Fibroblast of the conjunctiva (primary cell): ENCODE measurements around the gene PRMT9.
A peak's percentile ranks its signal among the peaks of the same experiment; 100 is the strongest.

Experiments
- DNase-seq: peaks from one replicate; pipeline ENCODE4 v3.0.0-alpha.2; 2010; ENCODE audit warnings: low read depth

PRMT9 gene

DNA sequence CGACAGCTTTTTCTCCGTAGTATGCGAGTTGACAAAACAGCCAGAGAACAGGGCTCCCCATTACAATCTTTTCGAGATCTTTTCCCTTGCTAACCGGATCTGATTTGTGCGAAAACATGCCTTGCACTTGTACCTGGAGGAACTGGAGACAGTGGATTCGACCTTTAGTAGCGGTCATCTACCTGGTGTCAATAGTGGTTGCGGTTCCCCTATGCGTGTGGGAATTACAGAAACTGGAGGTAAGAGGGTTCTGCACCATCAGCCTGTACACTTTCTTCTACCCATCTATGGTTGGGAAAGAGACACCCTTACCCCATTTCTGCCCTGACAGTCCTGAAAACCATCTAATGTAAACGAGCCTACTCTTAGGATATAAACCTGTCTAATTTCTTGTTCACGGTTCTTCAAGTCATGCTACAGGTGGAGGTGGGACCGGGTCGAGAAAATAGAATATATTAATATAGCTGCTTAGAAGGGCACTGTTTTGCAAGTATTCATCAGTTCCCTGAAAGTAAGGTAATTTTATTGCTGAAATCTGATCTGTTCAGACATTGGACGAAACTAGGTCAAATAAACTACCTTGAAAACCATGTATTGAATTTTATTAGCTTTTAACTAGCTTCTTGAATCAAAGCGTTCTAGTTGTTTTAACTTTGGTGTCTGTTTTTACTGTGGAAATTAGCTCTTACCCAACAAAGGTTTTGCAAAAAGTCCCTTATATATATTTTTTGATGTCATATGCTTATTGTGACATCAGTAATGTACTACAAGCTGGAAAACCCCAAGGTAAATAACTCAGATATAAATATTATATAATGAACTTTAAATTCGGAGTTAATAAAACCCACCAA lies 65.9 kb downstream of the PRMT9 start:
- no peak for DNase-seq

DNA sequence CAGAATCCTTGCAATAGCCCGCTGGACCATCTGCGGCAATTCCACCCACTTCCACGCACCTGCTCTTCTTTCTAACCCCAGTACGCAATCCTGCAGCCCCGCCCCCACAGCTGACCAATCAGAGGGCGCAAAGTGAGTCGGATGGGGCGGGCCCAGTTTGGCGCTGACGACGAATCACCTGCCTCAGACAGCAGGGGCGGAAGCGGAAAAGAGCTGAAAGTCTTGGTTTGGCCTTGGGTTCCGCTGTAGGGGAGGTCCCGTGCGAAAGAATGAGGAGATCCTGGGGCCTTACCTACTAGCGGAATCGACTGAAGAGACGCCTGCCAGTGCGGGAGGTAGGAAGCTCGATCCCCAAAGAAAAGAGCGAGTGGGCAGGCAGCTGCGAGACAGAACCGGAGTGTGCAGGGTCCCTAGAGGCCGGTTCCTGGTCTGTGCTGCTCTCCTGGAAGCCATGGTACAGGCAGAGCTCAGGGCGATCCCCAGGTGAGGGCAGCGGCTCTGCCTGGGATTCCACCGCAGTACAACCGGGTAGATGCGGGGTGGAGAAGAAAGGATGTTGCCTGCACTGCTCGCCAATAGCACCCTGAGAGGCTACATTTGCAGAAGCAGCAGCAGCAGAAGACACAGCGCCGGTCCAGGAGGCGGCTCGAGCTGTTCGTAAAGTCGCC lies 66.7 kb downstream of the PRMT9 start, which contains the start of gene TMEM184C:
TSS of gene TMEM184C (plus strand) at position 225 of the 668 bp plus-strand sequence. CDS start 560 bp downstream, outside the sequence.
- DNase-seq = peak; percentile 88

DNA sequence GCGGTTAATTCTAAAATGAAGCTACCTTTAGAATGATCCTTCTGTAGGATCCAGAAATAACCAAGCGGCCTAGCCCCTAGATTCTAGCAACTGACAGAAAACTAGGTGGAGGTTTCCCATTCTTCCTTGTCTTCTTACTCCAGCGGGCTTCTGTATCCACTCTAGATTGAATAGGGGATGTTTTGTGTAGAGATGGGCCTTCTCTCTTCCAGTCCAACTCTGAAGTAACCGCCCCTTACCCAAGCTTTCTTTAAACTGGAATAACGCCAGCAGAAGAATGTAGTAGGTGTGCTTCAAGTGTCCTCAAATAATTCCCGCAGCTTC lies 67.2 kb downstream of the PRMT9 start:
- no peak for DNase-seq

DNA sequence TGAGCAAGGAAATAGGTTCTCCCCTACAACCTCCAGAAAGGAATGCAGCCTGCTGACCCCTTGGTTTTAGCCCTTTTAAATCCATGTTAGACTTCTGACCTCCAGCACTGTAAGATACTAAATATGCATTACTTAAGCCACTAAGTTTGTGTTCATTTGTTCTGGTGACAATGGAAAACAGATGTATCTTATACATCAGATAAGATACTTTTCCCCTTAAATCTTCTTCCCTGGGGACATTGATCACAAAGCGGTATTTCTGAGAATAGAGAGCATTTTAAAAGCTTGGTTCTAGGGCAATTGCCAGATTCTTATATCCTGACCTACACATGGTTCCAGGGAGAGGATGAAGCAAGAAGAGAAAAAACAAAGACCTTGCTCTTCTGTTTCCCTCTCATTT lies 73.3 kb downstream of the PRMT9 start:
- DNase-seq = peak; percentile 77

DNA sequence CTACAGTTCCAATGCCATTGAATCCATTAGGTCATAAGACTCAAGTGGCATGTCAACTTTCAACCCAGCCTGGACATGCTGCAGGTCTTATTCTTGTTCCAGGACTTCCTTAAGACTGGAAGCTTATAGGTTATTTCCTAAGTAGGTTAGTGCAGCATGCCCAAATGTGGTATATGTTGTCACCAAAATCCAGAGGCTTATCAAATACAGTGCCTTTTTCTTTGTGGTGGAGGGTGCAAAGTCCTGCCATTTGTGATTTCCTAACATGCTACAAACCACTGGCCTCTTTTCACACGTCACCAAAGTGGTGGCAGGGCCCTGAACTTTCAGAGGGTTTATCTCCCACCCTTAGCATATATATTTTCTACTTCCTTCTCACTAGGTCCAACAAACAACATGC lies 76.5 kb downstream of the PRMT9 start:
- no peak for DNase-seq

DNA sequence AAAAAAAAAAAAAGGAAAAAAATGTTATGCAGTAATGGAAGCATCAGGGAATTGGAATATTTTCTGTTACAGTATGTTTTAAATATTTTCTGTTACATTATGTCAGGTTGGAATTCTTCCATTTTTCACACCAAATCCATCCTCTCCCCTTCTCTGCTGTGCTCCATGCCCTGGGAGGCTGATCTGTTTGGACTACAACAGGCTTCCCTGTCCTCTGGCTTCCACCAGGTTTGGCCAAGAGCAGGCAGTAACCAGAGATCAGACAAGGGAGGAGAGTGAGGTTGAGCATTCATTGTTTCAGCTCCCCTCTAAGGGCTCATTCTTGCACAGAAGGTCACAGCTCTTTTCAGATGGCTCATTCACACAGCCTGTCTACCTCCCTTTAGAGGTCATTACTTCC lies 78.5 kb downstream of the PRMT9 start:
- DNase-seq = no peak

DNA sequence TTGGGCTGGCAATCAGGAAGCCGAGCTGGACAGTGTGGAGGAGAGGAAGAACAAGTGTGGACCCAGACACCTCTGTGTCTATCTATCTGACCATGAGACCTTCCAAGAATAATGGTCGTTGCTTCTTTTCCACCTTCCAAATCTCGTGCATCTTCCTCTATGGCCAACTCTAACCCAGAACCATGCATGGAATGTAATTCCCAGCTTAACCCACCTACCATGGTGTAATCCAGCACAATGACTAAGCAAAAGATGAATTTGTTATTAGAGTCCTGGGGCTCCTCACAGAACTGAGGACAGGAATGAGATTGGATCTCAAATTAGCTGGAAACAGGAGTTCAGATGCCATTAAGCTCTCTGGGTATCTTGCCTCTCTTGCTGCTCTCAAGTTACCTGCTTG lies 84.2 kb downstream of the PRMT9 start:
- no peak for DNase-seq

DNA sequence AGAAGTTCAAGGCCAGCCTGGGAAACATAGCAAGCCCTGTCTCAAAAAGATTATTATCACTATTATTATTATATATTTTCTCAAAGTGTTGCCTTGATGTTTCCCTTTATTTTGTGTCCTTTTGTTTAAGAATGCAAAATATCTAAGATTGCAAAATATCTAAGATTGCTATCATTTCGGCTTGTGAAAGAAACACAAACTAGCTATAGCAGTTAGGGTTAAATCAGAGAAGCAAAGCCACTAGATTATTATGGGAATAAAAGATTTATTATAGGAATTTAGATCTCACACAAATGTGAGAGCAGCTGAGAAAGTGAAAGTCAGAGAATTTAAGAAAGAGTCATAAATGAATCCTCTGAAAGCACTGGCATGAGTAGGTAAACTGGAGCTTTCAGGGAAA lies 84.8 kb downstream of the PRMT9 start:
- no peak for DNase-seq

DNA sequence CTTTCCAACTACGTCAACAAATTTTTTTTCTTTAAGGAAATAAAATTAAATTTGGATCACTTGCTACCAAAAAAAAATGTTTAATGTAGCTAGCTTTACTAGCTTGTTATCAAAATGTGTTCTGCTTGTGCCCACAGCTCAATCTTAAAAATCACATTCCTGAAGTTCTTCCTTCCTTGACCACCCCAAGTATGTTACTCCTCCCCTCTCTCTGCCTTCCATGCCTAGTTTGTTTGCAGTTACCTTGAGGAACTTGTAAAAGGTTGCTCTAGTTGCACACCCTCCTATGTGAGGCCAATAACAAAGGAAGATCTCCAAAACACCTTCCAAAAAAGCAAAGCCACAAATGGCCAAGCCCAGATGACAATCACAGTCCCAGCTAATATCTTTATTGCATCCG lies 86.4 kb downstream of the PRMT9 start:
- DNase-seq = no peak

DNA sequence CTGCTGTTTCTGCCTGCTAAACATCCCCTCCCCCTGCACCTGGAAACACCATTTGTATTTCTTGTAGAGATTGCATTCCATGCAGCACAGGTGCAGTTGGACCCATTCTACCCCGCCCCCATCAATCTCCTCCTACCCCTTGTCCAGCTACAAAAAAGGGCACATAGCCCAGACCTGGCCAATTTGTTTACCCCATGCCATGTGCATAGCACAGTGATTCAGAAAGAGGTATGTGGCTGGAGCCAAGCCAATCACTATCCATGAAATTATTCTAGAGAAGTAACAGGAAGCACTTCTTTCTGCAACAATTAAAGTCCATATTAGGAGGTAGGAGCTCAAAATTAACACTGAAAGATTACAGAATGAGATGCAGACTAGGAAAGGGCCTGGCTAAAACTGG lies 87.0 kb downstream of the PRMT9 start:
- DNase-seq = peak; percentile 41

DNA sequence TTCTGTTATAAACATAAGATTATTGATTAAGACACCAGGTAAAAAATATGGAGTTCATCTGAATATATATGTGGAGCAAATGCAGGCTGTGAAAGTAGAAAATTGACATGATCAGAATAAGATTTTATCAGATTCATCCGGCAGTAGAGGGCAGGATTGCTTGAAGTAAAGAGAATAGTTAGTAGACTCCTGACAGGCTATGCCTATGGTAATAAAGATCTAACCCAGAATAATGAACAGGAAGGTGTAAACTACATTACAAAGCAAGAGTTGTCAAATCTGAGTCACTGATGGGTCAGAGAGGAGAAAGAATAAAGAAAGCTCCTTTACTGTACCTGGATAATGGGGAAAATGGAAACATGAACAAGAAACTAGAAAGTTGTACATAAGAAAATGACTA lies 87.6 kb downstream of the PRMT9 start:
- DNase-seq = no peak

DNA sequence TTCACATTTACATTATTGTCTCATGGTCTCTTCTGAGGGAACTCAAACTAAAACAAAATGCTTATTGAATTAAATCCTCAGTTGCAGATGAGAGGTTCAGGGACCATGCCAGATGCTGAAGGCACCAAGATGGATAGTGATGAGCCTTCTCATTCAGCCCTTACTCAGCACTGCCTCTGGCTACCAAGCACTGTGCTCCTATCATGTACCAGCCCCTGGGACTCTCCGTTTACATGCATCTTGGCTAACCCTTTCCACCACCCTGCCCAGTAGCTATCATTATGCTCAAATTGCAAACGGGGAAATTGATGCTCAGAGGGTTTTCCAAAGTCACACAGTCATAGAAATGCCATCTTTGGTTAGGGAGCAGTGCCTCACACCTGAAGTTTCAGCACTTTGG lies 89.4 kb downstream of the PRMT9 start:
- no peak for DNase-seq

DNA sequence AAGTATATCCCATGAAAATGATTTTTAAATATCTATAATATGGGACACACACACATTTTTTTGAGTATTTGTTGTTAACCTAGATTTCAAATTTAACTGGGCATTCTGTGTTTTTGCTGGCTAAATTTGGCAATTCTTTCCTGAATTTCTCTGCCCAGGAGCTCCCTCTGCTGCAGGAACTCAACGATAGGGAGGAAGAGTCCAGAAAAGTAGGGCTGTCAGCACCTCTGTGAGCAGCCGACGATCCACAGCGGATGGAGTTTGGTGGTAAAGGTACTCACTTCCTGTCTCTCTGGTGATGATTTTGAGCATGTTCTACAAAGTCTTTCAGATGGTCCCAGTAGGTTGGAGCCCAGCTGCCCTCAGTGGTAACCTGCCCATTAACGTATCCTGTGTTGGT lies 89.9 kb downstream of the PRMT9 start:
- DNase-seq = no peak

DNA sequence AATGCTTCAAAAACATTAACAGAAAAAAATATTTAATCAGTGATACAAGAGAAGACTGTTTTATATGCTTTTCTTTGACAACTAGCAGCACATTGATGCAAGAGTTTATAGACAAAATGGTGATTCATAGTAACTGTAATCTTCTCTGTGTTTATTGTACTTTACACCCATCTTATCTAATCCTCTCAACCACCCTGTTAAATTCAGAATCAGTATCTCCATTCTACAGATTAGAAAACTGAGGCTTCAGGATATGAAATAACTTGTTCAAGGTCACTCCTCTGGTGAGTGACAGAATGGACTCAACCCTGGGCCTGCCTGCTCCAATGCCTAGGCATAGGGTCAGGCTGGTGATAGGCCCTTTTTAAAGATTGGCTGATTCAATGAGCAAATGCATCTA lies 92.9 kb downstream of the PRMT9 start:
- DNase-seq = no peak

DNA sequence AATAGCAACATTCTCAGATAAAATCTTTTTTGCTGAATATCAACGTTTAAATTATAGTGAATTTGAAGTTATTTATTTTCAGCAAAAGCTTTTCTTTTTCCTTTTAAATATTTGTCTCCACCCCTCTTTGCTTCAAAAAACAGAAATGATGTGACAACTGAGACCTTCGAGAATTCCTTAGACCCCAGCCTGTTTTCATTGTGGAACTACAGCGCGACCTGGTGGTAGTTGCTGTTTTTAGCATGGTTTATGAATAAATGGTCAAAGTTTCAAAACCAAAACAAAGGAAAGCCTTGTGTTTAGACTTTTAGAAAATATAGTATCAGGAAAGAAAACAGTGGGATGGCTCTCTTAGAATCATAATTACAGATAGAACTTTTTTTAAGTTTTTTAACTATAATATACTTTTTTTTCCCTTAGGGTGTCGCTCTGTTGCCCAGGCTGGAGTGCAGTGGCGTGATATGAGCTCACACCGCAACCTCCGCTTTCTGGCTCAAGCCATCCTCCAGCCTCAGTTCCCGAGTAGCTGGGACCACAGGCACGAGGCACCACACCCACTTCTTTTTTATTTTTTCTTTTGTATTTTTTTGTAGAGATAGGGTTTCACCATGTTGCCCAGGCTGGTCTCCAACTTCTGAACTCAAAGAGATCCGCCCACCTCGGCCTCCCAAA lies 93.6 kb downstream of the PRMT9 start:
- peak; percentile 61 for DNase-seq

DNA sequence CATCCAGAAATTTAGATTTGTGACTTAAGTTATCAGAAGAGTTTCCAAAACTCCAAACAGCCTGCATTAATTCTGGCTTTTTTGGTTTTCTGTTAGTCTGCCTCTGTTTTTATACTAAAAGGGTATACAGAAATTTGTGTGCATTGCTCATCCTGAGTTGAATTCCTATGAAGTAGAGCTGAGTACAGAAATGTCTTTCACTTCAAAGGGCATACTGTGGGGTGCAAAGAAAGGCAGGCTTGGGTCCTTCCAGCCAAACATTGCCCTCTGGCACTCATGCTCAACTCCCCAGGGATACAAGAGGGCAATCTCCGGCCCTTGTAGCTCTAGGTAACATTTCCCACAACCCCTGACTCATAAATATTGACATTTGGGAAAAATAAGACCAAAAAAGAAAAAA lies 94.4 kb downstream of the PRMT9 start:
- no peak for DNase-seq
